Adipose tissue (tissue), 3 donors: ENCODE data around the gene ARF3. TPM values are rescaled to one million over a fixed set of nuclear protein-coding genes. Genes with fewer than 3 reads are reported as not detected.

Experiments
- H3K27ac ChIP-seq: one replicate; pipeline ENCODE4 v1.5.1; 2013; ENCODE audit warnings: low read depth, low read length
- WGBS, 3 donors: extraction: QIAGEN DNeasy Blood & Tissue Kit; methylation state at CpG; one replicate each; pipeline ENCODE4 v1.1.7; 2013; 5-methylcytosine and 5-hydroxymethylcytosine counted together
- polyA plus RNA-seq, 3 donors: library from polyadenylated mRNA; stranded (reverse); fragments of 200-250 nt; gene quantifications; one replicate each; pipeline ENCODE4 v1.2.3, GENCODE V29; 2013
- donor health status: healthy with polysubstance abuse.
- donor health status: Bipolar disorder and iron deficiency.
- donor health status: healthy.

ARF3 gene
- 10 to 100 TPM; 26.8 to 73.8 (median 68.1) TPM for polyA plus RNA-seq

DNA sequence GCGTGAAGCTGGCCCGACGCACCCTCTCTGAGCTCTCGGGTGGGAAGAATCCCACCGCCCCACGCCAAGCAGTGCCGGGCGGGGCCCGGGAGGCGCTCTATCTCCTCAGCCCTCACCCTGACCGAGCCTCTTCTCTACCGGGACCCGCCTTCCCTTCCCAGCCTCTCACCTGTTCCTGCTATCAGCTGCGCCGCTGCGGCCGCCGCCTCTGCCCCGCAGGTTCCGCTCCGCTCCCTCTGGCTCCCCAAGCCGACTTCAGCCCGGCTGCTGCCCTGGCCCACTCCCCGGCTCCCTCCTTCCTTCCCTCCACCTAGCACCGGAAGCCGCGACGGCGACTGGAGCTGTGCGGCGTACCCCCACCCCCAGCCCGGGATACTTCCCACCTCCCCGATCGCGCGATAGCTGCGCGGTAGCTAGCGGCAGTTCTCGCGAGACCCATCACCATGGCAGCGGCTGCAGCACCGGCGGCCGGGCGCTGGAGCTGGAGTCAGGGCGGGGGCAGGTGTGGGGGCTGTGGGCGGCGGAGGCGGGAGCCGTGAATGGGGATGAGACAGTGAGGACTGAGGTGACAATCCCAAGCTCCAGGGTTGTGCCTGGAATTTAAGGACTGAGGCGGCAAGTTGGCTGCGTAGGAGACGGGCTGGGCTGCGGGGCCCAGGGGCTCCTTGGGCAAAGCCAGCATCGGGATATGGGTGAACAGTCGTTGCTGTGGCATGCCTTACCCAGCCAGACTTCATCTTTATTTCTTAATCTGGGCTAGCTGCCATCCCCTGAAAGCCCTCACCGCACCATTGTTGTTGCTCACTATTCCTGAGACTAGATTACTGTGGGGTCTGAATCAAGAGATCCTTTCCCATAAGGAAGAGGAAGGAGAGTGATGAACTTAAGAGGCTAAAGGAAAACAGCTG is at the start of gene ARF3:
Gene ARF3, minus strand, starts transcription at position 347 of the 908 bp plus-strand sequence. CDS start 16,392 bp downstream, outside the sequence.
- 1 to 2% (median 1%) methylated on average over 48 to 58 of the region's 58 CpGs for WGBS, 3 donors
- H3K27ac ChIP-seq: peak within 1 kb of the TSS; percentile 55

DNA sequence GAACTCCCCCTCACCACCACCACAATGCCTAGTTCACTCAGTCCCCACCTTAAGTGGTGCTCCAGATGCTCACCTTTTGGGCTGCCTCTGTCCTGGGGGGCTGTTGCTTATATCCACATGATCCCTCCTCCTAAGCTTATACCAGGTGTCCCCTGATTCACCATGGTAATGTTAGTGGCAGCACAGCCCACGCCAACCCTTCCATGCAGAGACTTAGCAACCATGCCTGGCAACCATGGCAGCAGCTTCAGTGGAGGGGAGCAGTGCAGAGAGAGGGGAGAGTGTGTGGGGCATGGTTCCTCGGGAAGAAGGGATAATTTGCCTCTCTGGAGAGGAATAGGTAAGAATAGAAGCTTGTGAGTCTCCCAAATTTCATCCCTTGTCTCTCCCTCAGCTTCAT is 43.1 kb upstream of the ARF3 start:
- 90 to 100% (median 98%) methylated on average over 2 of the region's 2 CpGs for WGBS, 3 donors
- no peak overlapping the region for H3K27ac ChIP-seq

DNA sequence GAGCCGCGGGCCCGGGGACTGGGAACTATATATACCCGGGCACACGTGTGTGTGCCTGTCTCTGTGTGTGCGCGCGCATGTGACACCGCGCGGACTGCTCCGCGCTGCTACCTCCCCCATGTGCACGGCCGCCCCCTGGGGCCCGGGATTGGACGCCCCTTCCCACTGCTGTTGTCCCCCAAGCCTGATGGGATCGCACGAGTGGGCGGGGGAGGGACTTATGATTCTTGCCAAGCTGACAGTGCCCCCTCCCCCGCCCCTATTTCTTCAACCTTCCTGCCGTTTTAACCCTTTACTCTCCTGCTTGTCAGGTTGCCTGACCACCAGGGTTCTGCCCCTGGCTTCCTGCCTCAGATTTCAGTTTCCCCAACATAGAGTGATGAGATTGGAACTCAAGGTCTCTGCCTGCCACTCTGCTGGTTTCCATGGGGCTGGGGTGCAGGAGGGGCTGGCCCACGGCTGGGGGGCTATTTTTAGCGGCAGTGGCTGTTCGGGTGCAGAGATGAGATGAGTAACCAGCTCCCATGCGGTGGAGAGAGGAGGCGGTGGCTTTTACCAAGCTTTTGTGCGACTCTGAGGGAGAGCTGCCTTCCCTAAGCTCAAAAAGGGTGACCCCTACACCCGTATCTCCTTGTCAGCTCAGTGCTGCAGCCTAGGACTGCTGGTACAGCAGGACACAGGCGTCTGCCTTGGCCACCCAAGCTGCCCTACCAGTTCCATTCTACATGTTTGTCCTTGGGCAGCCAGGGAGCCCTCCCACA is 42.3 kb upstream of the ARF3 start, which contains the start of gene DDN:
Gene DDN, minus strand, starts transcription at position 5 of the 761 bp plus-strand sequence. CDS start 88 bp downstream, outside the sequence.
- no peak within 1 kb of the TSS for H3K27ac ChIP-seq
- 2 to 4% (median 4%) methylated on average over 25 to 30 of the region's 30 CpGs for WGBS, 3 donors

DNA sequence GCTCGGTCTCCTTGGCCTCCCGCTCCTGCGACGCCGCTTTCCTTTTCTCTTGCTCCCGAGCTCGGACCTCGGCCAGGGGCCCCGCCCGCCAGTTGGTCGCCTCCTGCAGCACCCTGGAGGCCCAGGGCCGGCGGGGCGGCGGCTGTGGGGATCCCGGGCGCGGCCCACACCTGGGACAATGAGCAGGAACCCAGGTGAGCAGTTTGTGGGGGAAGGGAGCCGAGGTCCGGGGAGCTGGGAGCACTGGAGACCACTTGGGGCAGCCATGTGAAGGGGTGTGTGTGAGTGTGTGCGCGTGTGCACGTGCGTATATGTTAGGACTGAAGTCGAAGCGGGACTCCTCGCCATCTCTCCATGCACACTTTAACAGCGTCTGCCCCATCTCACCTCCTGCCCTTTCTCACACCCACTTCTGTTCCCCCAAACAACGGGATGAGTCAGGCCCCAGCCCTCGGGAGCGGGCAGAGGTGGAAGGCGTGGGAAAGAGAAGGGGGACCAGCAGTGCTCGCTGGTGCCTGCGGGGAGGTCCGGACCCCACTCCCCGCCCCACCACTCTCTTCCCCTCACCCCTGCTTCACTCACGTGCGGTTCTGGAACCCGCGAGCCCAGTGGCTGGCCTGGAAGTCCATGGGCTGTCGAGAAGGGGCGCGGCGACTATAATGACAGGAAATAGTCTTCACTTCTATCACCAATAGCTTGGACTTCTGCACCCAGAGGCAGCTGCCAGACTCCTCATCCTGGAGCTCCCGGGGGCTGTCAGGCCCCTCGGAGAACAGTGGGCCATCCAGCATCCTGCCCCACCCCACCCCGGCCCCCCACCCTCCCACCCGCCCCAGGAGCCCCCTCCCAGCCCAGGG is 41.4 kb upstream of the ARF3 start:
- 1 to 2% (median 1%) methylated on average over 39 to 48 of the region's 48 CpGs for WGBS, 3 donors
- no peak overlapping the region for H3K27ac ChIP-seq

DNA sequence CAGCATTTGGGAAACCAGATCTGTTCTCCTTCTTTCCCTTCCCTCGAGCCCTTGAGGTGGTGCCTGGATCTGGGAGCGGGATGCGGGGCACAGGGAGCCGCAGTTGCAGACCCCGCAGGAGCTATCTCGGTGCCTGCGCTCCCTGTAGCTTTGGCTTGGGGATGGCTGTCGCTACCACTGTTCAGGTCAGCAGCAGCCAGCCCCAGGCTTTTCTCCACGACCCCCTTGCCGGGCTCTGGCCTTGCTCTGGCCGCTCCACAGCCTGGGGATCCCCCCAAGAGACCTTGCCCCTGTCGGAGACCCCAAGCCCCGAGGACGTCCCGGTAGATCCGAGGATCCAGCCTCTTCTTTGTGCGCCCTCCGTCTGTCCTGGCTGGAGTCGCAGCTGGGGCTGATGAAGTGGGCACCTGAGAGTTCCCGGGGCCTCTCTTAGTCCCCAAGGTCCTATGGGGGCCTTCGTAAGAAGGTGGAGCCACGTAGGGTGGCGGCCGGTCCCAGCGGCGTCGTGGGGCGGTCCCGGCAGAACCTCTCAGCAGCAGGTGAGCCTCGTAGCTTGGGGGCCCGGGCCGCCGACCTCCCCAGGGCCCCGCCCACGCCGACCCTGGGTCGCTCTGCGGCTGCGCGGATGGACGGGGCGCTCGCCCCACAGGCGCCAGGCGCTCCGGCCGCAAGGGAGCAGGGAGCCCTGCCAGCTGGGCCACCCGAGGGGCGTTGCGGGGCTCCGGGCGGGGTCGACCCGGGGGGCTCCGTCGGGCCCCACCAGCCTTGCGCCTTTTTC is 40.6 kb upstream of the ARF3 start:
- 2 to 4% (median 3%) methylated on average over 51 to 57 of the region's 57 CpGs for WGBS, 3 donors
- no peak overlapping the region for H3K27ac ChIP-seq

DNA sequence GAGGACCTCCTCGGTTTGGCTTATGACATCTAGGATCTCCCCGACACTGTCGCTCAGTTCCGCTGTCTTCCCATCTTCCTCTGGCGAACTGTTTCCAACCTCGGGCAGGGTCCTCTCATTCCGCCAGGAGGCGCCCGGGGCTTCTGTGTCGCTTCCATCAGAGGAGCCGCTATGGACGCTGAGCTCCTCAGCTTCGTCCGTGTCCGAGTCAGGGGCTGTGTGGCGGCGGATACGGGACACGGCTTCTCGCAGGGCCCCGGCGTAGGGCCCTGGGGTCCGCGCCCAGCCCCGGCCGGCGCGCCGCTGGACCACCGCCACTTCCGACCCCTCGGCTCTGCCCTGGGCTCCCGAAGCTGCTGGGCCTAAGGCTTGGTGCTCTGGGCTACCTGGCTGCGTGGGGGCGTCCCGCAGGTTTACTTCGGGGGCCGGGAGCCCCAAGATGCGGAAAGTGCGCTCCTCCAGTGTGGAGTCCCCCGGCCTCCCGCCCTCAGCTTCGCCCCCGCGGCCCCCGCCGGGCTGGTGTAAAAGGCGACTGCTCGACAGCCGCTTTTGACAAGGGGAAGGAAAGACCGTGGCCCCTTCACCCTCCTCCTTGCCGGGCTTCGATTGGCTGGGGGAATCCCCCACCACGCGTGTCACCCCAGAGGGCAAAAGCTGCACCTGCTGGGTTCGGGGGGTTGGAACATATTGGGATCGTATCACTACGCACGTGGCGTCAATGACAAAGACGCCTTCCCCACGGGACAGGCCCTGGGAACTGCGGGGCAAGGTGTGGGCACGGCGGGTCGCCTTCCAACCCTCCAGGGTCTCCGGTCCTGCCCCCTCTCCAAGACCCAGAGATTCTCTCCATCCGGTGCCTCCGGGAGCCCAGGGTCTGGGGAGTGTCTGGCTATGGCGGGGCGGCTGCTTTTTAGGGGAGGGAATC is 39.8 kb upstream of the ARF3 start:
- 3 to 14% (median 6%) methylated on average over 71 of the region's 71 CpGs for WGBS, 3 donors
- H3K27ac ChIP-seq: no peak overlapping the region

DNA sequence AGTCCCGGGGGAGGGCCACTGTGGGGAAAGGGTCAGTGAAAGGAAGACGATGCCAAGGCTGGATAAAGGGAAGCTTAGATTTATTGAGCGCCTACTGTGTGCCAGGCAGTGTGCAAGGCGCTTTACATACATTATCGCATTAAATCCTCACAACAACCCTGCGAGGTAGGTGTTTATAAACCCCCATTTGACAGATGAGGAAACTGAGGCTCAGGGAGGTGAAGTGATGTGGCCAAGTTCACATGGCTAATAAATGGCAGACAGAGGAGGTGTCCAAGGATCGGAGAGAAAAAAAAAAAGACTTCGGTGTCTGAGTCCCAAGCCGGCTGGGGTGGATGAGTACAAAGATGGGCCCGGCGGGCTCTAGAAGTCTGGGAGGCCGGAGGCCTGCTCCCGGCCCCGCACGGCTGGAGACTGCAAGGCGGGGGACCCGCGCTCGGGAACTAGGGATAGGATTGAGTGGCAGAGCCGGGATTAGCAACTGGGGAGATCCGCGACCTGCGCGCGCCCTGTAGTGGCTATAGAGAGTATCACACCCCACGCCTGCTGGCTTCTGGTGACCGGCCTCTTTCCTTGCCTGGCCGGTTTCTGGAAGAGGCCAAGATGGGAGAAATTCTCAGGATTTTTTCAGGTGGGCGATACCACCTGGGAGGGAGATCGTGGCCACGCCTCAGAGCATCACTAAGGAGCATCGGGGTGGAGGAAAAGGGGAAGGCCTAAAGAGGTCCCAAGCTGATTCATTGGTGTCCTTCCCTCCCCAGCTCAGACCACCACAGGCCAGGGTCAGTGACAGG is 38.0 kb upstream of the ARF3 start:
- WGBS, 3 donors: 4 to 7% (median 6%) methylated on average over 32 of the region's 32 CpGs

DNA sequence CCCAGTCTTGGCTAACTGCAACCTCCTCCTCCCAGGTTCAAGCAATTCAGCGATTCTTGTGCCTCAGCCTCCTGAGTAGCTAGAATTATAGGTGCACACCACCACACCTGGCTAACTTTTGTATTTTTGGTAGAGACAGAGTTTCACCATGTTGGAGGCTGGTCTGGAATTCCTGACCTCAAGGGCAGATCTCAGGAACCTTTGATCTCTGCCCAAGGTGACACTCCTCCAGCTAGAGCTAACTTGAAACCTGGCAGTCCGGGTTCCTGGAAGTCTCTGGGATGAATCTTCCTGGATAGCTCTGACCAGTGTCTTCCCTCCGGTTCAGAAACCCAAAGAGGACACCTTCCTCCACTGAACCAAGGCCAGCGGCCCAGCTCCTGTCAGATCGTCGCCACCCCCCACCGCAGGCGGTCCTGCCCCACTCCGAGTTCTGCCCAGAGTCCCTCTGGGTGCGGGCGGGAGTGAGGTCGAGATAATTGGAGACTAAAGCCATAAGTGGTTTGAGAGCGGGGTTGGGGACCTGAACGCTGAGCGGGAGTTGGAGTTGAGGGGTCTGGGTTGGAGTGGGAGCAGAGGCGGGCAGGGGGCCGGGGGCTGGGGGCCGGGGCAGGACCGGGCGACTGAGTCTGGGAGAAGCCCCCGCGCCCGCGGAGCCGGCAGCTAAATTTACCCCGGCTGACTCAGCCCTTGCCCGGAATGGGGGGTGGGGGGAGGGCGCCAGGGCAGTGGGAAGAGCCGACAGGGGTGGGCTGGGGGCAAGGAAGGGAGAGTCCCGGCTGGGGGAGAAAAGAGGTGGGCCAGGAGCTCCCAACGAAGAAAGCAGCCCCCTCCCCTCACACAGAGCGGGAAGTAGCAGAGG is 37.2 kb upstream of the ARF3 start:
- no peak overlapping the region for H3K27ac ChIP-seq
- 24 to 25% (median 25%) methylated on average over 30 to 32 of the region's 32 CpGs for WGBS, 3 donors

More for the DNA sequence above, 38.0 kb upstream of the ARF3 start:
- no peak overlapping the region for H3K27ac ChIP-seq

DNA sequence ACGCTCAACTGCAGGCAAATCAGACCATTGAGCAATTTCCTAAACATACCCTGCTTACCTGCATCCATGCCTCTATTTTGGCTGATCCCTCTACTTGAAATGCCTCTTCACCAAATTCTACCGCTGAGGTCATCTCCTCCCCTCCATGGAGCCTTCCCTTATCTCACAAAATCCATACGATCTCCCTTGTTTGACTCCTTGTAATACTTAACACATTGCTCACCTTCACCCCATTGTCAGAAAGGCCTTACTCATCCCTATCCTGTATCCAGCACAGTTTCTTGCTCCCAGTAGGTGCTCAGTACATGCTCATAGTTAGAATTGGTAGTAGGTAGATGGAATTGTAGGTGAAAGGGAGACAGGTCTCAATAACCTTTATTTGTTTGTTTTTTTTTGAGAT is 36.5 kb upstream of the ARF3 start:
- H3K27ac ChIP-seq: no peak overlapping the region
- WGBS, 3 donors: 71 to 82% (median 75%) methylated on average over 3 of the region's 3 CpGs

DNA sequence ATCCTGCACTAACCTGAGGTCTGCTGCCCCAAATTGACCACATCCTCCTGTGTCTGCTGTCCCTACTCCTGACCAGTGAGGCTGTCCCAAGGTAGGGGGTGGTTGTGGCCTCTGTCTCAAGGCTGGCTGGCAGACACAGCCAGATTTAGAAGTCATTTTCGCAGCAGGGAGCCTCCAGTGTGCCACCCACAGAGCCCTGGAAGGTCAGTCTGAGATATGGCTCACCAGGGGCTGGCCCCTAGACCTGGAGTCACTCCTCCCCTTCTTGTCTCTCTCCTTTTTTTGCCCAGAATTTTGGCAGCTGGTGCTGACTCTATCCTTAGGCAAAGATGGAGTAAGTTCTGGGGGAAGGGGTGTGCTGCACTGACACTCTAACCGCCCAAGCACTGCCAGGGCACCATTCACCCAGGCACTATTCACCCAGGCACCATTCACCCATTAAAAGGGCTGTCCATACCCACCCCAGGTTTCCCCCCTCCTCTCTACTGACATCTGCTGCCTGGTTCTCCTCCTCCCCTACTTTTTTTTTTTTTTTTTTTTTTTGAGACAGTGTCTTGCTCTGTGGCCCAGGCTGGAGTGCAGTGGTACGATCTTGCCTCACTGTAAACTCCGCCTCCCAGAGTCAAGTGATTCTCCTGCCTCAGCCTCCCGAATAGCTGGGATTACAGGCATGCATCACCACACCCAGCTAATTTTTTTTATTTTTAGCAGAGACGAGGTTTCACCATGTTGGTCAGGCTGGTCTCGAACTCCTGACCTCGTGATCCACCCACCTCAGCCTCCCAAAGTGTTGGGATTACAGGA is 34.2 kb upstream of the ARF3 start:
- no peak overlapping the region for H3K27ac ChIP-seq
- 64 to 77% (median 71%) methylated on average over 8 of the region's 8 CpGs for WGBS, 3 donors

DNA sequence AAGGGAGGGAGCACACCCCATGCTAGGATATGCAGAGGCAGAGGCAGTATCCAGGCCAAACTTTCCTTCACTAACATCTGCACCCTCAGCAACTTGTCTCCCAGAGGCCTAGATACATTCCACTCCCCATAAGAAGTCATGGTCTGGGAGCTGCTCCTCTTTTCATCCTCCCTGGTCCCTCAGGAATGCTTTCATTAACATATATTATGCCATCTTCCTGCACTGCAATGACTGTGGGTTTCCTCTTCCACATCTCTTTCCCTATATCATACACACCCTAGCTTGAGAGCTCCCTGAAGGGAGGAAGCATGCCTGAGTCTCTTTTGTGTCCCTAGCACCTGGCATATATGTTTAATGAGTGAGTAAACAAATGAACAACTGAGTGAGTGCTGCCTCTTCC is 33.3 kb upstream of the ARF3 start:
- H3K27ac ChIP-seq: no peak overlapping the region

DNA sequence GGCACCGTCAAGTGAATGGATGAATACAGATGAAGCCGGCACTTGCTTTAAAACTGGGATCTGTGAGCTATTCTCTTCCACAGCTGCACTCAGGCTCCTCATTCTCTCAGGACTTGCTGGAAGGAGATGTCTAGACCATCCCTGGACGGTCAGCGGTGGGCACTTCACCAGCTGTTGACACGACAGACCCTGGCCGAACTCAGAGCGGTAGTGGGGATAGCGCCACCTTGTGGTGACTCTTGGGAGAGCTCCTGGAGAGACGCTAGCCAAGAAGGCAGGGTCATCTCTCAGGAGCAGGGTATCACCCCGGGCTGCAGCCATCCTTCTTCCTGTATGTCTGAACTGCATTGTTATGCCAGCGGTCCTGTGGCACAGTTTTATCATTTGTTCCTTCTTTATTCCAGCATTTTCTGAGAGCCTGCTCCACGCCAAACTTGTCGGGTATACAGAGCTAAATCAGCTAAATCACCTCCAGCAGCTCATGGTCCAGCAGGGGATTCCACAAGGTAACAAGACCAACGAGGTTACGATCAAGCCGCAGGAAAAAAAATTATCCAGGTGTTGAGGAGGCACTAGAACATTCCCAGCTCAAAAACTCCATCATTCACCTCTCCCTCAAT is 30.9 kb upstream of the ARF3 start:
- 24 to 28% (median 28%) methylated on average over 16 of the region's 16 CpGs for WGBS, 3 donors

DNA sequence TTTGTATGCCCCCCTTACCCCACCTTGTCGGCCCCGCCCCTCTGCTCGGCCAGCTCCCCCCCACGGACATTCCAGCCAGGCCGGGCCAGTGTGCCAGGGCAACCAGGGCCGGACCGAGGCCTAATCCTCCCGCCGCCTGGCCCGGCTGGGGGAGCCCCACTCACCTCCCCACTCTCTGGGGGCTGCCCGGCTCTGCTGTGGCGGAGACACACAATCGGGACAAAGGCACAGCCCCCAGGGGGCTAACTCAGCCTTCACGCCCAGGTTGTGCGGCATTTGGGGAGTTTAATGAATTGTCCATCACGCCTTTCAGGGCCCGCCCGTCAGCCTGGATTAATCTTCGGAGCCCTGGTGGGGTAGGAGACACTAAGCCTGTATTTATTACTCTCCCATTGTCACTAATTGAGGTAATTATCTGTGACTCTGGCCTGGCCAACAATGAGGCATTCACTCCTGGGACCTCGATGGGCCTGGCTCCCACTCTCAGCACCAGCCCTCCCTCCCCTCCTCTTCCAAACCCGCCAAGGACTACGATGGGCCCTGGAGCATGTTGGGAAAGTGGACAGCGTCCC is 29.5 kb upstream of the ARF3 start:
- WGBS, 3 donors: 53 to 64% (median 60%) methylated on average over 23 of the region's 23 CpGs
- no peak overlapping the region for H3K27ac ChIP-seq

More for the DNA sequence above, 30.9 kb upstream of the ARF3 start:
- no peak overlapping the region for H3K27ac ChIP-seq

DNA sequence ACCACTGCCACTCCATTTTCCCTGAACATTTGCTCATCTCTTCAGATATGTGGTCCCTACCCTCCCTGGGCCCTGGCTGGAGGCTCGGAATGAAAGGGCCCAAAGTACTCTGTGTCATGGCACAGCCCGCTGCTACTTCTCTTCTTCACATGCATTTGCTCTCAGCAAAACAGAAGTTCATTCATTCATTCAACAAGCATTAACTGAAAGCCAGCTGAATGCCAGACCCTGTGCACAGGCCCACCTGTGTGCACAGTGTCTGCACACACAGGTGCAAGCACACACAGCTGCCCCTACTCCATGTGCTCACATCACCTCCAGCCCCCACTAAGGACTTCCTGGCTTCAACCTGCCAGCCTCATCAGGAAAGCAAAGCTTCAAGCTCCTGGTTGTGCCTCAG is 28.6 kb upstream of the ARF3 start:
- 75 to 87% (median 80%) methylated on average over 2 of the region's 2 CpGs for WGBS, 3 donors
- H3K27ac ChIP-seq: no peak overlapping the region
